Endothelial cell of umbilical vein (primary cell): ENCODE results near the gene ARGLU1. TPM values are rescaled to one million over a fixed set of nuclear protein-coding genes. Genes with fewer than 3 reads are reported as not detected.

ENCODE experiments used
- BruUV-seq: library from RNA; stranded (reverse); fragments of 400-500 nt; replicated peaks from 2 replicates; lab custom pipeline; 2021; lab: Mats Ljungman, UMichigan
- CTCF ChIA-PET: fragments of 300-600, 350-600 bp; sonication (Branson Sonifier 250); formaldehyde crosslinking; loops from one replicate; lab custom pipeline; 2021; ENCODE audit warnings: antibody characterized with exemption, inconsistent platforms; lab: Charles Lee
- POLR2A ChIA-PET: fragments of 300-600, 350-600 bp; sonication (Branson Sonifier 250); formaldehyde crosslinking; loops from one replicate; lab custom pipeline; 2021; ENCODE audit warnings: antibody characterized with exemption, inconsistent platforms; lab: Charles Lee
- DNase-seq: peaks from one replicate; pipeline ENCODE4 v3.0.0-alpha.2; 2011; ENCODE audit warnings: low read depth, low spot score
- FAIRE-seq: peaks from 2 replicates; lab custom pipeline; 2011; peaks lifted over from hg19 to GRCh38; lab: Jason Lieb, UNC
- H2AFZ ChIP-seq: 2 replicates; pipeline ENCODE4 v1.6.0; 2012; ENCODE audit warnings: low read depth, low read length, control low read depth, inconsistent platforms
- H3K27ac ChIP-seq: 2 replicates; pipeline ENCODE4 v1.5.1; 2011; ENCODE audit warnings: low read depth, mild to moderate bottlenecking, control low read depth, low read length, moderate library complexity; ENCODE audit not compliant: insufficient read depth
- H3K27me3 ChIP-seq, 2 experiments: 2 replicates each; pipeline versions ENCODE4 v1.6.0 to v1.6.1; 2011; ENCODE audit warnings: low read length in 2 of 2, mixed read lengths in 1 of 2; ENCODE audit not compliant: control insufficient read depth in 2 of 2, insufficient read depth in 2 of 2
- H3K36me3 ChIP-seq, 2 experiments: 2 replicates in 1 of 2; 3 replicates in 1 of 2; pipeline ENCODE4 v1.5.1; 2011; ENCODE audit warnings: low read length in 2 of 2, mild to moderate bottlenecking in 1 of 2, moderate library complexity in 1 of 2; ENCODE audit not compliant: control insufficient read depth in 2 of 2, insufficient read depth in 2 of 2; ENCODE audit errors: extremely low read depth in 1 of 2
- H3K4me1 ChIP-seq: 3 replicates; pipeline ENCODE4 v1.5.1; 2011; ENCODE audit warnings: mild to moderate bottlenecking, low read length; ENCODE audit not compliant: control insufficient read depth, insufficient read depth; ENCODE audit errors: extremely low read depth
- H3K4me2 ChIP-seq: 2 replicates; pipeline ENCODE4 v1.6.1; 2011; ENCODE audit warnings: low read length, control low read depth, mixed read lengths; ENCODE audit not compliant: insufficient read depth
- H3K4me3 ChIP-seq, 3 experiments: fragments of 200-600 bp in 1 of 3; sonication (generic), shearing (Covaris generic) in 1 of 3; replicated peaks in 1 of 3; 2 replicates each; pipeline ENCODE4 v1.5.1; 2011 to 2016; ENCODE audit warnings: control low read depth in 3 of 3, low read length in 3 of 3, mild to moderate bottlenecking in 2 of 3, inconsistent platforms in 1 of 3, low read depth in 1 of 3, moderate library complexity in 1 of 3; ENCODE audit not compliant: insufficient read depth in 1 of 3
- H3K79me2 ChIP-seq: 2 replicates; pipeline ENCODE4 v1.6.0; 2012; ENCODE audit warnings: low read length, inconsistent platforms; ENCODE audit not compliant: control insufficient read depth, insufficient read depth
- H3K9ac ChIP-seq: replicated peaks from 2 replicates; pipeline ENCODE3; 2011; ENCODE audit warnings: low read length, control low read depth; ENCODE audit not compliant: insufficient read depth; ENCODE audit errors: extremely low read depth
- H3K9me1 ChIP-seq: replicated peaks from 3 replicates; pipeline ENCODE4 v1.6.0; 2011; ENCODE audit warnings: mild to moderate bottlenecking, low read length; ENCODE audit not compliant: control insufficient read depth, insufficient read depth; ENCODE audit errors: extremely low read depth
- H3K9me3 ChIP-seq: replicated peaks from 2 replicates; pipeline ENCODE4 v1.5.1; 2012; ENCODE audit warnings: low read length, inconsistent platforms; ENCODE audit not compliant: control insufficient read depth, insufficient read depth
- H4K20me1 ChIP-seq: replicated peaks from 2 replicates; pipeline ENCODE3; 2011; ENCODE audit warnings: mild to moderate bottlenecking, low read length; ENCODE audit not compliant: control insufficient read depth, insufficient read depth; ENCODE audit errors: extremely low read depth
- EZH2 ChIP-seq: IDR thresholded peaks from 2 replicates; pipeline ENCODE4 v1.6.1; 2012; ENCODE audit warnings: borderline replicate concordance, low read depth, mild to moderate bottlenecking, moderate library complexity, low read length, inconsistent platforms; ENCODE audit not compliant: severe bottlenecking
- FOS ChIP-seq: IDR thresholded peaks from 2 replicates; pipeline ENCODE4 v1.6.1; 2011; ENCODE audit warnings: mild to moderate bottlenecking, low read length, moderate library complexity, borderline replicate concordance; ENCODE audit not compliant: insufficient read depth
- POLR2A ChIP-seq: IDR thresholded peaks from 2 replicates; pipeline ENCODE4 v1.6.1; 2012; ENCODE audit warnings: low read depth, mild to moderate bottlenecking, control low read depth, low read length
- POLR2AphosphoS5 ChIP-seq: IDR thresholded peaks from 2 replicates; pipeline ENCODE4 v1.6.1; 2012; ENCODE audit warnings: low read depth, mild to moderate bottlenecking, control low read depth, low read length, moderate library complexity; ENCODE audit not compliant: insufficient read depth
- dilution Hi-C: fragments of 300-500 bp; cut with MboI; formaldehyde crosslinking; loops from one replicate; pipeline ENCODE4 v1.15.0; 2019; ENCODE audit warnings: low sequenced_read_pairs; ENCODE audit not compliant: extremely low pct_ligation_motif_present
- intact Hi-C: fragments of 100-400 bp; cut with micrococcal nuclease; formaldehyde crosslinking; loops from one replicate; pipeline ENCODE4 v1.10.0; 2022
- polyA plus RNA-seq, 4 experiments: library from polyadenylated mRNA; depleted of rRNA in 3 of 4; stranded (reverse) in 3 of 4; unstranded in 1 of 4; fragments of >200 nt; gene quantifications; 2 replicates each; pipeline versions ENCODE4 v1.2.1 to v1.2.3, GENCODE V29; 2011 to 2012; ENCODE audit warnings: missing spikeins in 1 of 4
- total RNA-seq: library from RNA; stranded (reverse); gene quantifications from 2 replicates; pipeline ENCODE4 v1.2.3, GENCODE V29; 2021

Gene ARGLU1
- total and polyA plus RNA-seq, 2 donors (not counting 3 experiments of a cell fraction or from before 2014, with no cell fraction given), result 44.4 to 111 TPM

- intact Hi-C loops, result no loop called here
- ChIA-PET CTCF (interaction anchor here (1.0 to 1.5 kb wide), 2 partner anchors 13 to 361 kb away, joined by 3 to 5 read pairs; partner anchors contain the start of gene EFNB2), POLR2A (interaction anchor here (0.7 kb wide), 1 partner anchor 12 kb away, joined by 3 read pairs; the partner anchor contains the start of gene EFNB2)
- FAIRE-seq (no peak), DNase-seq (peak; percentile 45)
- no peak overlapping the region for H3K4me2 ChIP-seq
- dilution Hi-C loops, result no loop called here
- H3K4me1 ChIP-seq, result peaks cover 19% of the 10 kb centered on the region
- H3K36me3 ChIP-seq, result peaks cover 0 to 5% of the 10 kb centered on the region in 2 experiments
- peaks cover 31% of the 10 kb centered on the region for H3K79me2 ChIP-seq
- no peak overlapping the region for H3K9ac ChIP-seq
- BruUV-seq, result no TSS peak
- no peak for TF ChIP-seq POLR2A
- no peak for TF ChIP-seq FOS
- TF ChIP-seq POLR2AphosphoS5, result no peak
- H3K9me1 ChIP-seq, result no peaks in the 10 kb centered on the region
- no peak overlapping the region for H3K27ac ChIP-seq
- H2AFZ ChIP-seq, result no peak overlapping the region
- no peaks in the 10 kb centered on the region for H3K9me3 ChIP-seq
- no peak overlapping the region for H3K4me3 ChIP-seq
- peaks cover 2% of the 10 kb centered on the region for H4K20me1 ChIP-seq
- H3K27me3 ChIP-seq, result no peaks in the 10 kb centered on the region
These were observed 44.4 kb downstream of the ARGLU1 start for GRCh38 chr13:106523576-106523975.

- Histone ChIP-seq H2AFZ (peak overlapping the region; percentile 5), H3K4me3 (no peak overlapping the region), H3K9me1 (no peaks in the 10 kb centered on the region), H3K27ac (no peak overlapping the region), H3K79me2 (peaks cover 27% of the 10 kb centered on the region), H3K9me3 (no peaks in the 10 kb centered on the region), H3K27me3 (no peaks in the 10 kb centered on the region), H3K36me3 (peaks cover 0 to 8% of the 10 kb centered on the region in 2 experiments), H4K20me1 (peaks cover 2% of the 10 kb centered on the region), H3K4me1 (peaks cover 19% of the 10 kb centered on the region), H3K9ac (no peak overlapping the region), H3K4me2 (peak overlapping the region; percentile 5)
- dilution Hi-C loops (no loop called here), intact Hi-C loops (no loop called here)
- ChIA-PET CTCF (interaction anchor here (1.0 to 1.7 kb wide), 3 partner anchors 10 to 361 kb away, joined by 3 to 6 read pairs (median 5); partner anchors contain the start of gene EFNB2), POLR2A (interaction anchor here (0.7 kb wide), 1 partner anchor 12 kb away, joined by 3 read pairs; the partner anchor contains the start of gene EFNB2)
- peak; percentile 52 for DNase-seq
- BruUV-seq, result no TSS peak
- no peak for FAIRE-seq
- TF ChIP-seq EZH2 (no peak), FOS (no peak)
These were observed 44.9 kb downstream of the ARGLU1 start for GRCh38 chr13:106522898-106523525.
